HG03066 (cell line): ENCODE measurements around the gene TNN.
"Not testable (repeated sequence)": the region's sequence is repeated elsewhere in the genome, so short reads cannot be mapped to it uniquely, and the experiment has no call there.

Source experiments
- ATAC-seq: cut with Tn5 transposase; IDR thresholded peaks from one replicate; pipeline ENCODE4 v1.9.1; 2021; ENCODE audit warnings: low read depth; ENCODE audit not compliant: unreplicated experiment

TNN gene

GRCh38 chr1:175067362-175068106, at the start of gene TNN:
Gene TNN (plus strand): TSS chr1:175067833. CDS start chr1:175077419, 9,586 bp downstream.
- no peak for ATAC-seq

- ATAC-seq: no peak
Observed at GRCh38 chr1:175019524-175019923, 48.1 kb upstream of the TNN start.

GRCh38 chr1:175023043-175023921, 44.4 kb upstream of the TNN start, which contains the start of gene MRPS14:
Gene MRPS14 (minus strand): TSS chr1:175023425. CDS start chr1:175023408, 17 bp downstream.
- ATAC-seq: peak; percentile 94

GRCh38 chr1:175023922-175024242, 43.8 kb upstream of the TNN start:
- ATAC-seq: not testable (repeated sequence)

GRCh38 chr1:175024773-175025172, 42.9 kb upstream of the TNN start:
- ATAC-seq: no peak

- no peak for ATAC-seq
Observed at GRCh38 chr1:175033953-175034352, 33.7 kb upstream of the TNN start.

GRCh38 chr1:175034775-175035174, 32.9 kb upstream of the TNN start:
- ATAC-seq: no peak

- ATAC-seq: no peak
Observed at GRCh38 chr1:175035865-175036264, 31.8 kb upstream of the TNN start.

- no peak for ATAC-seq
Observed at GRCh38 chr1:175036476-175036875, 31.2 kb upstream of the TNN start.

- ATAC-seq: no peak
Observed at GRCh38 chr1:175037416-175037815, 30.2 kb upstream of the TNN start.

GRCh38 chr1:175040324-175040879, 27.2 kb upstream of the TNN start:
- no peak for ATAC-seq

GRCh38 chr1:175042650-175043049, 25.0 kb upstream of the TNN start:
- ATAC-seq: no peak

GRCh38 chr1:175043824-175044223, 23.8 kb upstream of the TNN start:
- no peak for ATAC-seq

- ATAC-seq: not testable (repeated sequence)
Observed at GRCh38 chr1:175044591-175044990, 23.0 kb upstream of the TNN start.

GRCh38 chr1:175045097-175045496, 22.5 kb upstream of the TNN start:
- no peak for ATAC-seq

GRCh38 chr1:175045519-175045918, 22.1 kb upstream of the TNN start:
- ATAC-seq: no peak

- ATAC-seq: no peak
Observed at GRCh38 chr1:175050992-175051391, 16.6 kb upstream of the TNN start.

GRCh38 chr1:175054736-175055135, 12.9 kb upstream of the TNN start:
- no peak for ATAC-seq

- no peak for ATAC-seq
Observed at GRCh38 chr1:175062339-175062738, 5.3 kb upstream of the TNN start.

- no peak for ATAC-seq
Observed at GRCh38 chr1:175062858-175063257, 4.8 kb upstream of the TNN start.

GRCh38 chr1:175070818-175071217, 3.2 kb downstream of the TNN start:
- no peak for ATAC-seq
